ENCODE results near the gene OR13A1.
"Not testable (repeated sequence)": the region's sequence is repeated elsewhere in the genome, so short reads cannot be mapped to it uniquely, and the experiment has no call there.

The OR13A1 gene

DNA sequence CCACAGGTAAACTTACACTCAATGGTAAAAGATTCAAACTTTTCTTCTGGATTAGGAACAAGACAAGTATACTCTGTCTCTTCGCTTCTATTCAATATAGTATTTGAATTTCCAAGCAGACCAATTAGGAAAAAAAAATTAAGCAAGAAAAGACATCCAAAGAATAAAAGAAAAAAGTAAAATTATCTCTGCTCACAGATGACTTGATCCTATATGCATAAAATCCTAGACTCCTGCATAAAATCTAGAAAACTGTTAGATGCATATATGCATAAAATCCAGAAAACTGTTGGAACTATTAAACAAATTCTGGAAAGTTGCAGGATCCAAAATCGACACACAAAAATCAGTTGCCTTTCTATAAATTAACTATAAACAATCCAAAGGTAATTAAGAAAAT is at the start of gene OR13A1:
TSS of gene OR13A1 (minus strand) at position 101 of the 400 bp plus-strand sequence. CDS start 11,186 bp downstream, outside the sequence.
- intact Hi-C loops (cut with DNase I): no loop called here
- DNase-seq: no peak

GRCh38 chr10:45361983-45362799 is 46.8 kb upstream of the OR13A1 start:
- DNase-seq; intact Hi-C loops (cut with DNase I): not testable (repeated sequence)

GRCh38 chr10:45358961-45359360 is 43.6 kb upstream of the OR13A1 start:
- DNase-seq; intact Hi-C loops (cut with DNase I): not testable (repeated sequence)

GRCh38 chr10:45355494-45355893 is 40.1 kb upstream of the OR13A1 start:
- no peak for DNase-seq
- intact Hi-C loops (cut with DNase I): no loop called here

GRCh38 chr10:45354261-45354660 is 38.9 kb upstream of the OR13A1 start:
- DNase-seq: peak in 23 of 42 donors; percentile 23 to 66 (median 43)
- intact Hi-C loops (cut with DNase I): no loop called here

DNA sequence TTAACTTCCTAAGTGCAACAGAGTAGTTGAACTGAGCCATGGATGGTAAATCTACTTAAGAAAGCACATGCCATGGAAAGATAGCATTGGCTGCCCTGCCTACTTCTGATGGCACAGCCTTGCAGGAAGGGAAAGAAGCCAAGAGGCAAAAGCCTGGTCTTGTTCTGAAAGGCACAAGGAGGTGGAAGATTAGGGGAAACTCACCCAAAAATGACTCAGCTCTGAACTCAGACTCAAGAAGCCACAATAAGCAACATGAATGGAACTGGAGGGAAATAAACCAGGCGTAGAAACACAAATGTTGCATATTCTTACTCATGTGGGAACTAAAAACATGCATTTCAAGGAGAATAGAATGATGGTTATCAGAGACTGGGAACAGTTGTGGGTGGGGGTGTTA is 37.8 kb upstream of the OR13A1 start:
- no peak for DNase-seq
- intact Hi-C loops (cut with DNase I): no loop called here

DNA sequence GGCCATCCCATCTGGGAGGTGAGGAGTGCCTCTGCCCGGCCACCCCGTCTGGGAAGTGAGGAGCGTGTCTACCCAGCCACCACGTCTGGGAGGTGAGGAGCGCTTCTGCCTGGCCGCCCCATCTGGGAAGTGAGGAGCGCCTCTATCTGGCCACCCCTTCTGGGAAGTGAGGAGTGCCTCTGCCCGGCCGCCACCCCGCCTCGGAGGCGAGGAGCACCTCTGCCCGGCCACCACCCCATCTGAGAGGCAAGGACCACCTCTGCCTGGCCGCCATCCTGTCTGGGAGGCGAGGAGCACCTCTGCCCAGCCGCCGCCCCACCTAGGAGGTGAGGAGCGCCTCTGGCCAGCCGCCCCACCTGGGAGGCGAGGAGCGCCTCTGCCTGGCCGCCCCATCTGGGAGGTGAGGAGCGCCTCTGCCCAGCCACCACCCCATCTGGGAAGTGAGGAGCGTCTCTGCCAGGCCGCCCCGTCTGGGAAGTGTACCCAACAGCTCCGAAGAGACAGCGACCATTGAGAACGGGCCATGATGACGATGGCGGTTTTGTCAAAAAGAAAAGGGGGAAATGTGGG is 32.9 kb upstream of the OR13A1 start:
- intact Hi-C loops (cut with DNase I); DNase-seq: not testable (repeated sequence)

- intact Hi-C loops (cut with DNase I); DNase-seq: not testable (repeated sequence)
Measured at GRCh38 chr10:45347464-45347863, 32.1 kb upstream of the OR13A1 start.

DNA sequence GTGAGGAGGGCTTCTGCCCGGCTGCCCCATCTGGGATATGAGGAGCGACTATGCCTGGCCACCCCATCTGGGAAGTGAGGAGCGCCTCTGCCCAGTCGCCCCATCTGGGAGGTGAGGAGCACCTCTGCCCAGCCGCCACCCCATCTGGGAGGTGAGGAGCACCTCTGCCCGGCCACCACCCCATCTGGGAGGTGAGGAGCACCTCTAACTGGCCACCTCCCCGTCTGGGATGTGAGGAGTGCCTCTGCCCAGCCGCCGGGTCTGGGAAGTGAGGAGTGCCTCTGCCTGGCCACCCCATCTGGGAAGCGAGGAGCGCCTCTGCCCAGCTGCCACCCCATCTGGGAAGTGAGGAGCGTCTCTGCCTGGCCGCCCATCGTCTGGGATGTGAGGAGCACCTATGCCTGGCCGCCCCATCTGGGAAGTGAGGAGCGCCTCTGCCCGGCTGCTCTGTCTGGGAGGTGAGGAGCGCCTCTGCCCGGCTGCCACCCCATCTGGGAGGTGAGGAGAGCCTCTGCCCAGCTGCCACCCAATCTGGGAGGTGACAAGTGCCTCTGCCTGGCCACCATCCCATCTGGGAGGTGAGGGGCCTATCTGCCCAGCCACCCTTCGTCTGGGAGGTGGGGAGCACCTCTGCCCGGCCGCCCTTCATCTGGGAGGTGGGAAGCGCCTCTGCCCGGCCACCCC is 31.4 kb upstream of the OR13A1 start:
- DNase-seq: not testable (repeated sequence)

DNA sequence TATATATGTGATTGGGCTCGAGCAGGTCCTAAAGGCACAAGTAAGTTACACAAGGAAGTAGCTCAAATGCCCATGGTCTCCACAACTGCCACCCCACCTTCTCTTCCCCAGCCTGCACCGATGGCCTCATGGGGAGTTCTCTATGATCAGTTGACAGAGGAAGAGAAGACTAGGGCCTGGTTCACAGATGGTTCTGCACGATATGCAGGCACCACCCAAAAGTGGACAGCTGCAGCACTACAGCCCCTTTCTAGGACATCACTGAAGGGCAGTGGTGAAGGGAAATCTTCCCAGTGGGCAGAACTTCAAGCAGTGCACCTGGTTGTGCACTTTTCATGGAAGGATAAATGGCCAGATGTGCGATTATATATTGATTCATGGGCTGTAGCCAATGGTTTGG is 25.0 kb upstream of the OR13A1 start:
- intact Hi-C loops (cut with DNase I); DNase-seq: not testable (repeated sequence)

More for the DNA sequence above, 31.4 kb upstream of the OR13A1 start:
- intact Hi-C loops (cut with DNase I): not testable (repeated sequence)

GRCh38 chr10:45339894-45340293 is 24.5 kb upstream of the OR13A1 start:
- DNase-seq: no peak
- intact Hi-C loops (cut with DNase I): no loop called here

GRCh38 chr10:45331824-45332223 is 16.4 kb upstream of the OR13A1 start:
- intact Hi-C loops (cut with DNase I); DNase-seq: not testable (repeated sequence)

DNA sequence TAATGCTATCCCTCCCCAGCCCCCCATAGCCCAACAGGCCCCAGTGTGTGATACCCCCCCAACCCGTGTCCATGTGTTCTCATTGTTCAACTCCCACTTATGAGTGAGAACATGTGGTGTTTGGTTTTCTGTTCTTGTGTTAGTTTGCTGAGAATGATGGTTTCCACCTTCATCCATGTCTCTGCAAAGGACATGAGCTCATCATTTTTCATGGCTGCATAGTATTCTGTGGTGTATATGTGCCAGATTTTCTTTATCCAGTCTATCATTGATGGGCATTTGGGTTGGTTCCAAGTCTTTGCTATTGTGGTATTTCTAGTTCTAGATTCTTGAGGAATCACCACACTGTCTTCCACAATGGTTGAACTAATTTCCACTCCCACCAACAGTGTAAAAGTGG is 11.5 kb upstream of the OR13A1 start:
- intact Hi-C loops (cut with DNase I); DNase-seq: not testable (repeated sequence)

GRCh38 chr10:45325116-45325515 is 9.7 kb upstream of the OR13A1 start:
- no peak for DNase-seq
- intact Hi-C loops (cut with DNase I): no loop called here

GRCh38 chr10:45319702-45320101 is 4.3 kb upstream of the OR13A1 start:
- no peak for DNase-seq
- intact Hi-C loops (cut with DNase I): no loop called here

DNA sequence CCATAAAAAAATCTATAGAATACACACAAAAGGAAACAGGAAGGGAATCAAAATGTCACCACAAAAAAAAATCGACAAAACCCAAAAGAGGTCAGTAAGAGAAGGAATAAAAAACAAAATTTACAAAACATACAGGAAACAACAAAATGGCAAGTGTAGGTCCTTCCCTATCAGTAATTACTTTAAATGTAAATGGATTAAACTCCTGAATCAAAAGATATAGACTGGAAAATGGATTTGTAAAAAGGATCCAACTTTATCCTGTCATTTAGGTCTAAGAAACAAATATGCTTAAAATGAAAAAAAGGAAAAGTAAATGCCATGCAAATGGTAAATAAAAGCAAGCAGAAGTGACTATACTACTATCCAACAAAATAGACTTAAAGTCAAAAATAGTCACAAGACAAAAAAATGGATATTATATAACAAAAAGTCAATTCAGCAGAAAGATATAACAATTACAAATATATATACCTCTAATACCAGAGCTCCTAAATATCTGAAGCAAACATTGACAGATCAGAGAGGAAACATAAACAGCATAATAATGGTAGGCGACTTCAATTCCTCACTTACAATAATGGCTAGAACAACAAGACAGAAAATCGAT is 2.0 kb downstream of the OR13A1 start:
- no peak for DNase-seq
- intact Hi-C loops (cut with DNase I): no loop called here

- intact Hi-C loops (cut with DNase I): no loop called here
- DNase-seq: no peak
Measured at GRCh38 chr10:45308707-45309106, 6.7 kb downstream of the OR13A1 start.

- no peak for DNase-seq
- intact Hi-C loops (cut with DNase I): no loop called here
Measured at GRCh38 chr10:45302573-45302972, 12.8 kb downstream of the OR13A1 start.

- DNase-seq; intact Hi-C loops (cut with DNase I): not testable (repeated sequence)
Measured at GRCh38 chr10:45298341-45298955, 17.0 kb downstream of the OR13A1 start.

Data from head of caudate nucleus (tissue), 42 donors.